K562 (cell line): ENCODE measurements around the gene PHYH. TPM values are rescaled to one million over a fixed set of nuclear protein-coding genes. Genes with fewer than 3 reads are reported as not detected.

ENCODE experiments used
- ATAC-seq: fragments of 200-7000 bp; cut with Tn5 transposase; 3 replicates; pipeline ENCODE4 v1.9.1; 2020; ENCODE audit warnings: moderate library complexity
- BruUV-seq: library from RNA; stranded (reverse); fragments of 400-500 nt; replicated peaks from 2 replicates; lab custom pipeline; 2021; lab: Mats Ljungman, UMichigan
- CTCF ChIA-PET: fragments of 300-600 bp; formaldehyde crosslinking; extraction: SDS; loops from one replicate; lab custom pipeline; 2021; ENCODE audit warnings: low intra/inter-chr PET ratio; lab: Yijun Ruan, JAX
- POLR2A ChIA-PET: fragments of 300-600, 350-650 bp; sonication (Branson Sonifier 250); formaldehyde crosslinking; extraction: SDS; loops from one replicate; lab custom pipeline; 2021; ENCODE audit warnings: antibody characterized with exemption, inconsistent platforms; lab: Yijun Ruan, JAX
- DNase-seq, 4 experiments: peaks; one replicate each; pipeline versions ENCODE4 v3.0.0 to v3.0.0-alpha.2; 2011 to 2018; ENCODE audit warnings: low spot score in 3 of 4, mixed read lengths in 3 of 4; ENCODE audit errors: extremely low read depth in 1 of 4
- FAIRE-seq: peaks from 2 replicates; lab custom pipeline; 2011; peaks lifted over from hg19 to GRCh38; lab: Jason Lieb, UNC
- H2AFZ ChIP-seq: 2 replicates; pipeline ENCODE4 v1.6.0; 2011; ENCODE audit warnings: low read depth, low read length, control low read depth, inconsistent platforms
- H3K27ac ChIP-seq: fragments of 200-600 bp; 3 replicates; pipeline ENCODE4 v1.8.0; 2011; ENCODE audit warnings: low read depth, mild to moderate bottlenecking, control low read depth, inconsistent platforms, low read length, moderate library complexity, mixed read lengths; ENCODE audit errors: extremely low read depth
- H3K27me3 ChIP-seq, 2 experiments: fragments of 300-600 bp in 1 of 2; 2 replicates in 1 of 2; 3 replicates in 1 of 2; pipeline versions ENCODE4 v1.6.0 to v1.8.0; 2011; ENCODE audit warnings: inconsistent platforms in 2 of 2, low read length in 2 of 2, mild to moderate bottlenecking in 1 of 2, mixed read lengths in 1 of 2, moderate library complexity in 1 of 2; ENCODE audit not compliant: control insufficient read depth in 2 of 2, insufficient read depth in 2 of 2
- H3K36me3 ChIP-seq: fragments of 300-600 bp; 3 replicates; pipeline ENCODE4 v1.8.0; 2011; ENCODE audit warnings: mild to moderate bottlenecking, low read length, inconsistent platforms; ENCODE audit not compliant: control insufficient read depth, insufficient read depth
- H3K4me1 ChIP-seq, 2 experiments: fragments of 200-600 bp in 1 of 2; replicated peaks in 1 of 2; 2 replicates in 1 of 2; 3 replicates in 1 of 2; pipeline versions ENCODE4 v1.5.1 to v1.8.0; 2011; ENCODE audit warnings: inconsistent platforms in 2 of 2, low read length in 2 of 2, mild to moderate bottlenecking in 1 of 2, mixed read lengths in 1 of 2, moderate library complexity in 1 of 2; ENCODE audit not compliant: control insufficient read depth in 2 of 2, insufficient read depth in 2 of 2
- H3K4me2 ChIP-seq: 2 replicates; pipeline ENCODE4 v1.6.1; 2011; ENCODE audit warnings: low read length, control low read depth, inconsistent platforms, mixed read lengths; ENCODE audit not compliant: insufficient read depth
- H3K4me3 ChIP-seq: fragments of 200-600 bp; sonication (generic), shearing (Covaris generic); 2 replicates; pipeline ENCODE4 v1.5.1; 2016; ENCODE audit warnings: control low read depth, inconsistent platforms
- H3K79me2 ChIP-seq: fragments of 200-600 bp; 3 replicates; pipeline ENCODE4 v1.8.0; 2011; ENCODE audit warnings: low read length, inconsistent platforms; ENCODE audit not compliant: control insufficient read depth, insufficient read depth
- H3K9ac ChIP-seq, 2 experiments: 2 replicates each; pipeline versions ENCODE4 v1.6.0 to v1.6.1; 2011; ENCODE audit warnings: low read depth in 2 of 2, low read length in 2 of 2, control low read depth in 1 of 2, inconsistent platforms in 1 of 2, mild to moderate bottlenecking in 1 of 2, mixed read lengths in 1 of 2; ENCODE audit not compliant: insufficient read depth in 1 of 2
- H3K9me1 ChIP-seq: one replicate; pipeline ENCODE4 v1.6.0; 2011; ENCODE audit warnings: inconsistent platforms, mild to moderate bottlenecking, low read length, moderate library complexity; ENCODE audit not compliant: control insufficient read depth, insufficient read depth
- H3K9me3 ChIP-seq: replicated peaks from 2 replicates; pipeline ENCODE4 v1.5.1; 2011; ENCODE audit warnings: low read depth, low read length, inconsistent platforms; ENCODE audit not compliant: control insufficient read depth, insufficient read depth
- H4K20me1 ChIP-seq: replicated peaks from 2 replicates; pipeline ENCODE4 v1.6.1; 2011; ENCODE audit warnings: low read length, inconsistent platforms, mixed read lengths; ENCODE audit not compliant: control insufficient read depth, insufficient read depth
- ESRRB ChIP-seq: fragments of 250-450 bp; sonication (Bioruptor Pico); IDR thresholded peaks from 2 replicates; pipeline ENCODE4 v1.5.0; 2020; ENCODE audit warnings: mild to moderate bottlenecking, moderate library complexity, borderline replicate concordance
- JUNB ChIP-seq: fragments of 450-650 bp; formaldehyde crosslinking; conservative IDR thresholded peaks from 2 replicates; pipeline ENCODE4 v1.4.0; 2020; ENCODE audit warnings: mild to moderate bottlenecking
- SPI1 ChIP-seq: IDR thresholded peaks from 2 replicates; pipeline ENCODE4 v1.6.1; 2011; ENCODE audit warnings: low read depth, low read length, control low read depth, borderline replicate concordance
- ZNF232 ChIP-seq: sonication (generic); formaldehyde crosslinking; IDR thresholded peaks from 2 replicates; pipeline ENCODE4 v1.8.0; 2022; ENCODE audit warnings: mild to moderate bottlenecking, missing genetic modification reagents
- WGBS: fragments of 100-300 bp; shearing (Covaris generic); methylation state at CpG from one replicate; pipeline ENCODE4 v1.1.6; 2016; ENCODE audit warnings: low coverage, mixed read lengths; ENCODE audit not compliant: insufficient coverage; ENCODE audit errors: missing lambda C conversion rate; 5-methylcytosine and 5-hydroxymethylcytosine counted together
- in situ Hi-C: fragments of 300-500 bp; cut with MboI; formaldehyde crosslinking; loops from 4 replicates; pipeline ENCODE4 v1.15.0; 2018; ENCODE audit warnings: inconsistent platforms, mixed read lengths
- intact Hi-C: fragments of 100-400 bp; cut with micrococcal nuclease; formaldehyde crosslinking; loops from 2 replicates; pipeline ENCODE4 v1.14.2; 2022
- polyA plus RNA-seq, 8 experiments: library from polyadenylated mRNA; depleted of rRNA in 4 of 8; stranded (reverse) in 5 of 8; unstranded in 3 of 8; fragments of >200 nt; fragmentation: Nextera tagmentation in 2 of 8; fragmentation: Illumina TruSeq in 1 of 8; extraction: Ambion mirVana in 2 of 8; extraction: Trizol in 1 of 8; gene quantifications; 2 replicates each; pipeline versions ENCODE4 v1.2.1 to v1.2.3, GENCODE V29; 2011 to 2014; ENCODE audit warnings: inconsistent platforms in 1 of 8, missing spikeins in 1 of 8
- total RNA-seq, 7 experiments: library from RNA; depleted of rRNA in 6 of 7; stranded (reverse); fragments of >200 nt in 6 of 7; fragmentation: Illumina TruSeq in 2 of 7; extraction: Trizol in 2 of 7; gene quantifications; 2 replicates each; pipeline versions ENCODE4 v1.2.1 to v1.2.3, GENCODE V29; 2011 to 2021; ENCODE audit warnings: low replicate concordance in 1 of 7
- TF ChIP-seq, protein P1 (sequence below): sonication (generic); formaldehyde crosslinking; IDR thresholded peaks from 2 replicates; pipeline ENCODE4 v1.8.1; 2023; ENCODE audit warnings: mild to moderate bottlenecking, missing genetic modification reagents

Gene PHYH
- total and polyA plus RNA-seq, 9 of the 15 experiments (the other 6 are each of a cell fraction or from before 2014, with no cell fraction given): 3.8 to 6.9 (median 5.7) TPM

GRCh38 chr10:13340626-13341376, 40.9 kb upstream of the PHYH start (continued):
- TF ChIP-seq, protein P1, sequence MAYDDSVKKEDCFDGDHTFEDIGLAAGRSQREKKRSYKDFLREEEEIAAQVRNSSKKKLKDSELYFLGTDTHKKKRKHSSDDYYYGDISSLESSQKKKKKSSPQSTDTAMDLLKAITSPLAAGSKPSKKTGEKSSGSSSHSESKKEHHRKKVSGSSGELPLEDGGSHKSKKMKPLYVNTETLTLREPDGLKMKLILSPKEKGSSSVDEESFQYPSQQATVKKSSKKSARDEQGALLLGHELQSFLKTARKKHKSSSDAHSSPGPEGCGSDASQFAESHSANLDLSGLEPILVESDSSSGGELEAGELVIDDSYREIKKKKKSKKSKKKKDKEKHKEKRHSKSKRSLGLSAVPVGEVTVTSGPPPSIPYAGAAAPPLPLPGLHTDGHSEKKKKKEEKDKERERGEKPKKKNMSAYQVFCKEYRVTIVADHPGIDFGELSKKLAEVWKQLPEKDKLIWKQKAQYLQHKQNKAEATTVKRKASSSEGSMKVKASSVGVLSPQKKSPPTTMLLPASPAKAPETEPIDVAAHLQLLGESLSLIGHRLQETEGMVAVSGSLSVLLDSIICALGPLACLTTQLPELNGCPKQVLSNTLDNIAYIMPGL (CRISPR knock-in tag): no peak
- TF ChIP-seq ZNF232 (CRISPR knock-in tag): no peak

DNA sequence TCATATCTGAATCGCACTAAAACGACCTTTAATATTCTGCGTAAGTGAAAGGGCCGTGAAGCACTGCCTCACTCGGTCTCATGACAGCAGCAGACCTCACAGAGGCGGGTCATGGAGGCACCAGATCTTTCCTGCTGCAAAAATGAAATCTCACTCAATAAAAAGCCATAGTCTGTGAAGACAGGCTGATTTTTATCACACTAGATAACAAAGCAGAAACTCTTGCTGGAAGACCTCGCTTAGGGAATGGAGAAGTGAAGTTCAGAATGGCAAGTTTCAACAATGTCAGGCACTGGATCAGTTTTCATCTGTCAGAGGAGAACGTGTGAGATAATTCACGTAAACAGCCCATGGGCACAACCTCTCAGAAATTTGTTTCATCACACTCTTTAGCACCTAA, 40.2 kb upstream of the PHYH start:
- peaks cover 19% of the 10 kb centered on the region for H3K79me2 ChIP-seq

More for the DNA sequence above, 40.2 kb upstream of the PHYH start:
- Histone ChIP-seq H3K36me3 (peaks cover 59% of the 10 kb centered on the region), H2AFZ (no peak overlapping the region), H3K9me1 (no peaks in the 10 kb centered on the region), H3K4me3 (no peak overlapping the region), H4K20me1 (0 out of 2 replicates have a peak, but pooled peaks cover 5% of the 10 kb centered on the region), H3K9ac (no peak overlapping the region), H3K4me2 (no peak overlapping the region), H3K9me3 (no peaks in the 10 kb centered on the region), H3K4me1 (no peaks in the 10 kb centered on the region), H3K27me3 (no peaks in the 10 kb centered on the region), H3K27ac (no peak overlapping the region)
- 61% methylated on average over 9 of the region's 9 CpGs for WGBS
- no peak for ATAC-seq
- CTCF ChIA-PET: no interaction called here
- 0 out of 2 replicates have a peak, but pooled peaks have one; percentile 12 for TF ChIP-seq SPI1
- TF ChIP-seq JUNB (CRISPR knock-in tag): no peak
- no peak for TF ChIP-seq ESRRB (CRISPR knock-in tag)
- in situ Hi-C loops: no loop called here
- no peak for FAIRE-seq
- DNase-seq: no peak
- BruUV-seq: no TSS peak
- POLR2A ChIA-PET: no interaction called here
- intact Hi-C loops: no loop called here
